ENCODE data around the gene SCO2.

The SCO2 gene

GRCh38 chr22:50474710-50475651, 50.4 kb downstream of the SCO2 start, which contains the start of gene SBF1:
SBF1 (minus strand) TSS chr22:50475035; CDS start chr22:50474840, 195 bp downstream.
- peak; percentile 48 to 88 for DNase-seq

- no peak for DNase-seq
Measured at GRCh38 chr22:50473855-50474671, 51.3 kb downstream of the SCO2 start.

Data from NCI-H446 (cell line).